Right atrium auricular region (tissue), 2 donors: ENCODE data around the gene SCAANT1. TPM values are rescaled to one million over a fixed set of nuclear protein-coding genes. Genes with fewer than 3 reads are reported as not detected.
A peak's percentile ranks its signal among the peaks of the same experiment; 100 is the strongest.

ENCODE experiments used
- DNase-seq: peaks from one replicate; pipeline ENCODE4 v3.0.0-alpha.2; 2019; ENCODE audit warnings: low spot score
- H3K27ac ChIP-seq, 2 donors: fragments of 200-600 bp; sonication (generic); 1 replicate in 1 of 2; 2 replicates in 1 of 2; pipeline ENCODE4 v1.5.1; 2016 to 2019
- H3K27me3 ChIP-seq, 2 donors: fragments of 200-600 bp; sonication (generic); one replicate each; pipeline versions ENCODE4 v1.5.1 to v1.6.0; 2017 to 2019
- H3K36me3 ChIP-seq: fragments of 200-600 bp; sonication (generic); one replicate; pipeline ENCODE4 v1.5.1; 2016
- H3K4me1 ChIP-seq, 2 donors: fragments of 200-600 bp; sonication (generic); one replicate each; pipeline versions ENCODE4 v1.5.1 to v1.6.0; 2017 to 2019
- H3K4me3 ChIP-seq, 2 donors: fragments of 200-600 bp; sonication (generic); 1 replicate in 1 of 2; 2 replicates in 1 of 2; pipeline ENCODE4 v1.5.1; 2017 to 2019; ENCODE audit warnings: mild to moderate bottlenecking in 1 of 2, moderate library complexity in 1 of 2
- H3K9me3 ChIP-seq, 2 donors: fragments of 200-600 bp; sonication (generic); one replicate each; pipeline ENCODE4 v1.5.1; 2019
- total RNA-seq, 2 donors: library from RNA; depleted of rRNA; stranded (reverse); fragments of >200 nt; gene quantifications; one replicate each; pipeline ENCODE4 v1.1.0, GENCODE V29; 2016
- TF ChIP-seq, protein P1 (sequence below), 2 donors: fragments of 200-600 bp; sonication (generic); IDR thresholded peaks; one replicate each; pipeline ENCODE4 v1.5.1; 2019; ENCODE audit warnings: antibody characterized with exemption in 2 of 2

Gene SCAANT1
- total RNA-seq, 2 donors from 2014 or later: not detected

DNA sequence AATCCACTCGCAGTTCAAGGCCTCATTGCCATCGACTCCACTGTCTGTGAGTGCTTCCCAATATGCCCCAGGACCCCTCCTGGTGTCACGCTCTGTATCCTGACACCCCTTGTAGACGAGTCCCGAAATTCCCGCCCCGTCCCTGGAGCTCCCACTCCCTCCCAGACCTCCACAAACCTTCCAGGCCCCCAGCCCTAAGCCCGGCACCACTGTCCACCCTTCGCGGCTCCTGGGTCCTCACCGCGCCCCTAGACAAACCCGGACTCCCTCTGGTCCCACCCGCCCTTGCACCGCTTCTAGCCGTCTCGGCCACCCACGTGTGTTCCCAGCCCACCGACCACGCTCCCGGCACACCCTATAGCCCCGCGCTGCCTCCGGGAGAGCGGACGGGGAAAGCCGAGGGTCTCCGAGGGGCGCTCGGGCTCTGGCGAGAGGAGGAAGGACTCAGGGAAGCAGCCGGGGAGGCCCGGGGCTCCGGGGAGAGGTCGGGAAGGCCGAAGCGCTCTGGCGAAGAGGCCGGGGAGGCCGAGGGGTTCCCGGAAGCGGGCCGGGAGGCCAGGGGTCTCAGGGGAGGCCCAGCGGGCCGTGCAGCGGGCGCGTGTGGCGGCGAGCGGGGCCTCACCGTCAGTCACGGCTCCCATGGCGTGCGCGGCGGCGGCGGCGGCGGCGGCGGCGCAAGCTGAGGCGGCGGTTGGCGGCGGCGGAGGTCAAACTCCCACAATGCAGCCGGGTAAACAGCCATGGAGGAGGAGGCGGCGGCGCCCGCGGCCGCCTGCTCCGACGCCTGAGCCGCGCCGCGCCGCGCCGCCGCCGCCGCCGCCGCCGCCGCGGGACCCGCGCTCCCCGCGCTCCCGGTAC is 48.8 kb downstream of the SCAANT1 start, which contains the start of the genes ATXN7 and THOC7:
TSS of gene ATXN7 (plus strand) at position 718 of the 858 bp plus-strand sequence. CDS start 48,732 bp downstream, outside the sequence.
TSS of gene THOC7 (minus strand) at position 656 of the 858 bp plus-strand sequence. CDS start at position 641, 15 bp downstream.
- DNase-seq: peak; percentile 66

DNA sequence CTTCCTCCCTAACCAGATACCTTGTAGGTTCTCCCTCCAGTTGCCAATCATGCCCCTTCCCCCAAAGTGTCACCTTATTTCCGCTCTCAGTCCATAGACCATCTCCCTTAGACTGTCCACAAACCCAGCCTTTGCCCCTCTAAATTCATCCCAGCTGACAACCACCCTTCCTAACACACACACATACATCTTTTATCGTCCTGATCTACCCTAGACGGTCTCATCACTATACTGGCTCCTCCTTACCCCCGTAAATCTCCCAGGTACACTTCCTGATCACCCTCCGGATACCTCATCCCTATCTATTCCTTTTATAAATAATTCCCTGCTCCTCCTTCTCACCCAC is 49.4 kb downstream of the SCAANT1 start:
- Histone ChIP-seq H3K27ac (peak overlapping the region in 1 of 2 donors; percentile 92), H3K27me3 (no peaks in the 10 kb centered on the region), H3K36me3 (no peaks in the 10 kb centered on the region), H3K9me3 (no peaks in the 10 kb centered on the region), H3K4me3 (peak overlapping the region; percentile 93 to 99), H3K4me1 (peaks cover 0 to 14% of the 10 kb centered on the region in 2 donors)
- DNase-seq: no peak
- TF ChIP-seq, protein P1, sequence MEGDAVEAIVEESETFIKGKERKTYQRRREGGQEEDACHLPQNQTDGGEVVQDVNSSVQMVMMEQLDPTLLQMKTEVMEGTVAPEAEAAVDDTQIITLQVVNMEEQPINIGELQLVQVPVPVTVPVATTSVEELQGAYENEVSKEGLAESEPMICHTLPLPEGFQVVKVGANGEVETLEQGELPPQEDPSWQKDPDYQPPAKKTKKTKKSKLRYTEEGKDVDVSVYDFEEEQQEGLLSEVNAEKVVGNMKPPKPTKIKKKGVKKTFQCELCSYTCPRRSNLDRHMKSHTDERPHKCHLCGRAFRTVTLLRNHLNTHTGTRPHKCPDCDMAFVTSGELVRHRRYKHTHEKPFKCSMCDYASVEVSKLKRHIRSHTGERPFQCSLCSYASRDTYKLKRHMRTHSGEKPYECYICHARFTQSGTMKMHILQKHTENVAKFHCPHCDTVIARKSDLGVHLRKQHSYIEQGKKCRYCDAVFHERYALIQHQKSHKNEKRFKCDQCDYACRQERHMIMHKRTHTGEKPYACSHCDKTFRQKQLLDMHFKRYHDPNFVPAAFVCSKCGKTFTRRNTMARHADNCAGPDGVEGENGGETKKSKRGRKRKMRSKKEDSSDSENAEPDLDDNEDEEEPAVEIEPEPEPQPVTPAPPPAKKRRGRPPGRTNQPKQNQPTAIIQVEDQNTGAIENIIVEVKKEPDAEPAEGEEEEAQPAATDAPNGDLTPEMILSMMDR (IDR thresholded peaks at IDR 0.05): no peak

More for the DNA sequence above, 48.8 kb downstream of the SCAANT1 start, which contains the start of the genes ATXN7 and THOC7:
- Histone ChIP-seq H3K27ac (peak within 1 kb of the TSS; percentile 91 to 92), H3K4me3 (peak within 1 kb of the TSS; percentile 97 to 99), H3K4me1 (peaks cover 0 to 14% of the 10 kb centered on the region in 2 donors), H3K36me3 (no peaks in the 10 kb centered on the region), H3K27me3 (no peaks in the 10 kb centered on the region), H3K9me3 (no peaks in the 10 kb centered on the region)
- TF ChIP-seq, protein P1 (IDR thresholded peaks at IDR 0.05): no peak

Other genes with a start within 250 kb of the SCAANT1 start
- not detected for gene C3orf49, start 93.1 kb downstream of the SCAANT1 start, total RNA-seq
- 10 to 100 TPM; 55.1 to 63.6 TPM for gene THOC7, start 48.6 kb downstream of the SCAANT1 start, total RNA-seq
- gene ATXN7, start 48.5 kb downstream of the SCAANT1 start, total RNA-seq: 10 to 100 TPM; 13.9 to 15.5 TPM
- gene PSMD6, start 111.1 kb upstream of the SCAANT1 start, total RNA-seq: 10 to 100 TPM; 48.2 to 74.5 TPM